H1 (cell line): Measurements from ENCODE around the gene MOK. TPM values are rescaled to one million over a fixed set of nuclear protein-coding genes. Genes with fewer than 3 reads are reported as not detected.

Source experiments
- CTCF ChIA-PET: fragments of 300-600 bp; sonication (Branson Sonifier 250); formaldehyde crosslinking; loops from one replicate; lab custom pipeline; 2021; ENCODE audit not compliant: partially characterized antibody; lab: Charles Lee
- POLR2A ChIA-PET: fragments of 300-600 bp; sonication (Branson Sonifier 250); formaldehyde crosslinking; loops from one replicate; lab custom pipeline; 2021; ENCODE audit warnings: inconsistent platforms; ENCODE audit not compliant: partially characterized antibody; lab: Charles Lee
- DNase-seq, 2 experiments: peaks; one replicate each; pipeline versions ENCODE4 v3.0.0 to v3.0.0-alpha.2; 2010 to 2022; ENCODE audit warnings: low spot score in 2 of 2, low read depth in 1 of 2, mixed read lengths in 1 of 2
- FAIRE-seq: peaks from 2 replicates; lab custom pipeline; 2011; peaks lifted over from hg19 to GRCh38; lab: Jason Lieb, UNC
- H2AFZ ChIP-seq: 2 replicates; pipeline ENCODE4 v1.8.1; 2012; ENCODE audit warnings: low read length, inconsistent platforms
- H2AK5ac ChIP-seq: 2 replicates; pipeline ENCODE4 v1.6.1; 2013; ENCODE audit warnings: low read depth, low read length
- H2BK120ac ChIP-seq: replicated peaks from 2 replicates; pipeline ENCODE3; 2013; ENCODE audit warnings: low read depth, low read length, inconsistent platforms
- H2BK12ac ChIP-seq: 2 replicates; pipeline ENCODE4 v1.6.1; 2013; ENCODE audit warnings: low read depth, low read length
- H2BK15ac ChIP-seq: 2 replicates; pipeline ENCODE4 v1.6.1; 2013; ENCODE audit warnings: low read length
- H2BK20ac ChIP-seq: 2 replicates; pipeline ENCODE4 v1.6.1; 2013; ENCODE audit warnings: low read length
- H2BK5ac ChIP-seq: 2 replicates; pipeline ENCODE4 v1.6.1; 2013; ENCODE audit warnings: low read depth, low read length
- H3K14ac ChIP-seq: 2 replicates; pipeline ENCODE4 v1.6.1; 2013; ENCODE audit warnings: inconsistent platforms; ENCODE audit not compliant: insufficient read length
- H3K18ac ChIP-seq: 2 replicates; pipeline ENCODE4 v1.6.1; 2013; ENCODE audit warnings: low read length; ENCODE audit errors: extremely low read depth
- H3K23ac ChIP-seq: 2 replicates; pipeline ENCODE4 v1.6.1; 2013; ENCODE audit warnings: inconsistent platforms; ENCODE audit not compliant: insufficient read length
- H3K23me2 ChIP-seq: 2 replicates; pipeline ENCODE4 v1.6.1; 2013; ENCODE audit warnings: low read depth, low read length
- H3K27ac ChIP-seq: 2 replicates; pipeline ENCODE4 v1.6.1; 2011; ENCODE audit warnings: low read depth, low read length, inconsistent platforms
- H3K27me3 ChIP-seq, 4 experiments: replicated peaks in 1 of 4; 1 replicate in 1 of 4; 2 replicates in 3 of 4; pipeline versions ENCODE4 v1.6.1 to v1.8.1; 2011 to 2013; ENCODE audit warnings: low read length in 3 of 4, mild to moderate bottlenecking in 3 of 4, inconsistent platforms in 2 of 4, mixed read lengths in 2 of 4, moderate library complexity in 1 of 4; ENCODE audit not compliant: control insufficient read depth in 3 of 4, insufficient read depth in 3 of 4; ENCODE audit errors: extremely low read depth in 1 of 4
- H3K36me3 ChIP-seq, 4 experiments: 2 replicates each; pipeline versions ENCODE4 v1.6.1 to v1.8.1; 2011 to 2013; ENCODE audit warnings: mild to moderate bottlenecking in 4 of 4, low read length in 3 of 4, moderate library complexity in 2 of 4, control low read depth in 1 of 4, inconsistent platforms in 1 of 4; ENCODE audit not compliant: insufficient read depth in 4 of 4, control insufficient read depth in 2 of 4
- H3K4ac ChIP-seq: replicated peaks from 2 replicates; pipeline ENCODE3; 2013; ENCODE audit warnings: low read length, low read depth, mixed read lengths, inconsistent platforms; ENCODE audit not compliant: insufficient read length
- H3K4me1 ChIP-seq, 4 experiments: replicated peaks in 1 of 4; 1 replicate in 1 of 4; 2 replicates in 3 of 4; pipeline versions ENCODE4 v1.6.1 to v1.8.1; 2011 to 2013; ENCODE audit warnings: low read length in 3 of 4, inconsistent platforms in 2 of 4, mixed read lengths in 1 of 4; ENCODE audit not compliant: insufficient read depth in 4 of 4, control insufficient read depth in 3 of 4
- H3K4me2 ChIP-seq, 2 experiments: 2 replicates each; pipeline versions ENCODE4 v1.6.1 to v1.8.1; 2011 to 2013; ENCODE audit warnings: low read depth in 2 of 2, low read length in 2 of 2, control low read depth in 1 of 2, inconsistent platforms in 1 of 2, mild to moderate bottlenecking in 1 of 2; ENCODE audit not compliant: insufficient read depth in 1 of 2
- H3K4me3 ChIP-seq, 4 experiments: fragments of 200-600, 300-600 bp in 1 of 4; sonication (generic), shearing (Covaris generic), sonication (Bioruptor Twin) in 1 of 4; 2 replicates each; pipeline versions ENCODE4 v1.5.1 to v1.8.1; 2011 to 2016; ENCODE audit warnings: low read length in 4 of 4, low read depth in 3 of 4, control low read depth in 2 of 4, inconsistent platforms in 2 of 4, mild to moderate bottlenecking in 2 of 4, mixed read lengths in 1 of 4, moderate library complexity in 1 of 4; ENCODE audit not compliant: insufficient read depth in 2 of 4; ENCODE audit errors: extremely low read depth in 1 of 4
- H3K56ac ChIP-seq: replicated peaks from 2 replicates; pipeline ENCODE3; 2013; ENCODE audit warnings: low read depth, mild to moderate bottlenecking, mixed read lengths, low read length, inconsistent platforms; ENCODE audit not compliant: insufficient read length
- H3K79me1 ChIP-seq: 2 replicates; pipeline ENCODE4 v1.6.1; 2013; ENCODE audit warnings: low read depth, low read length, control low read depth
- H3K79me2 ChIP-seq, 2 experiments: 2 replicates each; pipeline versions ENCODE4 v1.6.1 to v1.8.1; 2012 to 2013; ENCODE audit warnings: low read length in 2 of 2, mild to moderate bottlenecking in 2 of 2, inconsistent platforms in 1 of 2; ENCODE audit not compliant: insufficient read depth in 2 of 2, control insufficient read depth in 1 of 2
- H3K9ac ChIP-seq, 4 experiments: replicated peaks in 1 of 4; 1 replicate in 1 of 4; 2 replicates in 3 of 4; pipeline versions ENCODE4 v1.6.1 to v1.8.1; 2011 to 2013; ENCODE audit warnings: low read depth in 3 of 4, low read length in 3 of 4, control low read depth in 2 of 4, mild to moderate bottlenecking in 2 of 4, moderate library complexity in 2 of 4, inconsistent platforms in 1 of 4; ENCODE audit errors: extremely low read depth in 1 of 4
- H3K9me3 ChIP-seq, 2 experiments: 2 replicates each; pipeline versions ENCODE4 v1.6.1 to v1.8.1; 2012 to 2013; ENCODE audit warnings: mild to moderate bottlenecking in 2 of 2, moderate library complexity in 2 of 2, control low read depth in 1 of 2, inconsistent platforms in 1 of 2, low read depth in 1 of 2, low read length in 1 of 2, mixed read lengths in 1 of 2; ENCODE audit not compliant: insufficient read depth in 2 of 2
- H4K20me1 ChIP-seq, 2 experiments: replicated peaks in 1 of 2; 2 replicates each; pipeline versions ENCODE3 to v1.8.1; 2011 to 2013; ENCODE audit warnings: inconsistent platforms in 2 of 2, low read length in 2 of 2, mild to moderate bottlenecking in 1 of 2; ENCODE audit not compliant: insufficient read depth in 2 of 2, control insufficient read depth in 1 of 2
- H4K5ac ChIP-seq: 2 replicates; pipeline ENCODE4 v1.6.1; 2013; ENCODE audit warnings: low read length, low read depth, mixed read lengths, inconsistent platforms; ENCODE audit not compliant: insufficient read length
- H4K8ac ChIP-seq: 2 replicates; pipeline ENCODE4 v1.8.0; 2013; ENCODE audit warnings: mild to moderate bottlenecking, moderate library complexity, low read length, inconsistent platforms; ENCODE audit not compliant: insufficient read depth; ENCODE audit errors: extremely low read depth
- H4K91ac ChIP-seq: replicated peaks from 2 replicates; pipeline ENCODE3; 2013; ENCODE audit warnings: low read length, mixed read lengths, inconsistent platforms; ENCODE audit not compliant: insufficient read length
- ATF3 ChIP-seq: IDR thresholded peaks from 2 replicates; pipeline ENCODE4 v1.6.1; 2011; ENCODE audit warnings: low read depth, mild to moderate bottlenecking, low read length; ENCODE audit not compliant: insufficient read depth
- BACH1 ChIP-seq: IDR thresholded peaks from 2 replicates; pipeline ENCODE4 v1.6.1; 2012; ENCODE audit warnings: low read length, improper control_type of control experiment
- CBX8 ChIP-seq: fragments of 300-800, 300-1000 bp; sonication (generic); IDR thresholded peaks from 2 replicates; pipeline ENCODE4 v1.7.1; 2016; ENCODE audit warnings: low read depth, low read length, borderline replicate concordance
- CHD1 ChIP-seq: IDR thresholded peaks from 2 replicates; pipeline ENCODE4 v1.6.1; 2012; ENCODE audit warnings: low read depth, low read length, improper control_type of control experiment
- EGR1 ChIP-seq: IDR thresholded peaks from 2 replicates; pipeline ENCODE4 v1.6.1; 2011; ENCODE audit warnings: low read depth, low read length, borderline replicate concordance
- EZH2 ChIP-seq: fragments of 200-600 bp; sonication (generic); IDR thresholded peaks from 2 replicates; pipeline ENCODE4 v1.7.1; 2012; ENCODE audit warnings: low read depth, mild to moderate bottlenecking, moderate library complexity, low read length, inconsistent platforms; ENCODE audit not compliant: severe bottlenecking
- FOSL1 ChIP-seq: IDR thresholded peaks from 2 replicates; pipeline ENCODE4 v1.6.1; 2011; ENCODE audit warnings: mild to moderate bottlenecking, low read depth, low read length, moderate library complexity; ENCODE audit not compliant: insufficient read depth
- GTF2F1 ChIP-seq: IDR thresholded peaks from 2 replicates; pipeline ENCODE4 v1.6.1; 2012; ENCODE audit warnings: low read depth, low read length, improper control_type of control experiment, borderline replicate concordance
- JUND ChIP-seq: IDR thresholded peaks from 2 replicates; pipeline ENCODE4 v1.6.1; 2011; ENCODE audit warnings: mild to moderate bottlenecking, improper control_type of control experiment, low read length
- PHF8 ChIP-seq: fragments of 200-600 bp; sonication (generic); conservative IDR thresholded peaks from 2 replicates; pipeline ENCODE4 v1.7.1; 2012; ENCODE audit warnings: low read depth, mild to moderate bottlenecking, inconsistent platforms, low read length, moderate library complexity
- POLR2A ChIP-seq, 2 experiments: IDR thresholded peaks; 1 replicate in 1 of 2; 2 replicates in 1 of 2; pipeline ENCODE4 v1.6.1; 2011; ENCODE audit warnings: low read depth in 2 of 2, low read length in 2 of 2, mild to moderate bottlenecking in 2 of 2; ENCODE audit errors: control extremely low read depth in 1 of 2
- SP1 ChIP-seq: IDR thresholded peaks from 2 replicates; pipeline ENCODE4 v1.6.1; 2011; ENCODE audit warnings: low read depth, low read length
- TBP ChIP-seq: IDR thresholded peaks from 2 replicates; pipeline ENCODE4 v1.6.1; 2011; ENCODE audit warnings: low read depth, low read length, improper control_type of control experiment
- WGBS, 2 experiments: shearing (Covaris generic) in 1 of 2; methylation state at CpG; one replicate each; pipeline versions ENCODE4 v1.1.6 to v1.1.7; 2013 to 2015; ENCODE audit warnings: low lambda C conversion rate in 2 of 2, mixed read lengths in 2 of 2, inconsistent platforms in 1 of 2, low coverage in 1 of 2, missing lambda C conversion rate in 1 of 2; ENCODE audit not compliant: insufficient replicate concordance in 2 of 2, insufficient coverage in 1 of 2, insufficient read length in 1 of 2; ENCODE audit errors: extremely low coverage in 1 of 2, missing lambda C conversion rate in 1 of 2; 5-methylcytosine and 5-hydroxymethylcytosine counted together
- polyA plus RNA-seq, 7 experiments: library from polyadenylated mRNA; depleted of rRNA in 3 of 7; stranded (reverse) in 5 of 7; unstranded in 2 of 7; fragments of >200 nt in 5 of 7; fragments of 200-250 nt in 2 of 7; gene quantifications; 1 replicate in 5 of 7; 2 replicates in 1 of 7; 4 replicates in 1 of 7; pipeline versions ENCODE4 v1.2.1 to v1.2.3, GENCODE V29; 2011 to 2013; ENCODE audit warnings: missing spikeins in 2 of 7, mixed read lengths in 2 of 7
- total RNA-seq: library from RNA; stranded (reverse); fragmentation: NEBNext Ultra II Directional; extraction: Animal tissue kit (Norgen Biotek cat#: 25700); gene quantifications from 2 replicates; pipeline ENCODE4 v1.2.1, GENCODE V29; 2021

MOK gene
- total and polyA plus RNA-seq, 2 of the 8 experiments (the other 6 are each of a cell fraction or from before 2014, with no cell fraction given), result 2.1 to 2.5 TPM

GRCh38 chr14:102192840-102193502 lies 112.0 kb downstream of the MOK start:
- H2AFZ ChIP-seq, result no peak overlapping the region
- CTCF ChIA-PET, result interaction anchor here (0.7 to 0.9 kb wide), 4 partner anchors 14 to 232 kb away, joined by 3 read pairs; no protein-coding TSS in a partner anchor
- H4K8ac ChIP-seq, result no peak overlapping the region
- 76% methylated on average over 13 of the region's 13 CpGs; no CpG with 5 or more reads in 1 of the 2 experiments for WGBS, 2 experiments
- TF ChIP-seq TBP (no peak), BACH1 (no peak), CHD1 (no peak), FOSL1 (no peak), JUND (no peak), POLR2A (IDR thresholded peaks at IDR 0.05; ENCODE audit: control extremely low read depth in 1 of 2, low read depth in 2 of 2, low read length in 2 of 2) (no peak), GTF2F1 (no peak), PHF8 (no peak), EGR1 (no peak), SP1 (no peak), ATF3 (no peak), EZH2 (no peak), CBX8 (no peak)
- H3K18ac ChIP-seq, result no peak overlapping the region
- H4K20me1 ChIP-seq, result peaks cover 0 to 8% of the 10 kb centered on the region in 2 experiments
- DNase-seq (no peak), FAIRE-seq (no peak)
- H4K5ac ChIP-seq, result no peak overlapping the region
- no peak overlapping the region for H3K56ac ChIP-seq
- no peak overlapping the region for H3K4ac ChIP-seq
- no peak overlapping the region for H2BK15ac ChIP-seq
- no peaks in the 10 kb centered on the region for H3K9me3 ChIP-seq
- peaks cover 12% of the 10 kb centered on the region for H3K79me1 ChIP-seq
- no peak overlapping the region for H3K4me2 ChIP-seq
- no peaks in the 10 kb centered on the region for H3K23me2 ChIP-seq
- H3K4me1 ChIP-seq, result peaks cover 0 to 7% (median 0%) of the 10 kb centered on the region in 4 experiments; a peak in 3 of 7 replicates
- H4K91ac ChIP-seq, result no peak overlapping the region
- H3K27ac ChIP-seq, result no peak overlapping the region
- no peak overlapping the region for H2AK5ac ChIP-seq
- H3K4me3 ChIP-seq, result no peak overlapping the region
- no peak overlapping the region for H2BK20ac ChIP-seq
- H3K36me3 ChIP-seq, result peaks cover 0 to 18% (median 0%) of the 10 kb centered on the region in 4 experiments; a peak in 3 of 8 replicates
- no peak overlapping the region for H2BK120ac ChIP-seq
- H3K27me3 ChIP-seq, result no peaks in the 10 kb centered on the region
- H3K79me2 ChIP-seq, result peaks cover 0 to 39% of the 10 kb centered on the region in 2 experiments; a peak in 2 of 4 replicates
- H3K23ac ChIP-seq, result no peak overlapping the region
- no peak overlapping the region for H3K14ac ChIP-seq
- POLR2A ChIA-PET, result interaction anchor here (0.6 kb wide), 1 partner anchor 76 kb away, joined by 3 read pairs; no protein-coding TSS in a partner anchor
- H2BK12ac ChIP-seq, result no peak overlapping the region
- H3K9ac ChIP-seq, result no peak overlapping the region
- H2BK5ac ChIP-seq, result no peak overlapping the region
